Measurements from ENCODE around the gene TRMT10B.

GRCh38 chr9:37806271-37806670 is 52.7 kb downstream of the TRMT10B start:
- TF ChIP-seq HDGF (IDR thresholded peaks at IDR 0.05; ENCODE audit: borderline replicate concordance) = no peak
- TF ChIP-seq ELF4 (IDR thresholded peaks at IDR 0.05) = no peak
- no peak for TF ChIP-seq NFRKB (IDR thresholded peaks at IDR 0.05)
- no peak for TF ChIP-seq SP1 (IDR thresholded peaks at IDR 0.05)
- no peak for TF ChIP-seq BHLHE40 (IDR thresholded peaks at IDR 0.05; ENCODE audit: borderline replicate concordance)
- TF ChIP-seq TARDBP (IDR thresholded peaks at IDR 0.05) = no peak
- no peak for TF ChIP-seq FOXM1 (IDR thresholded peaks at IDR 0.05; ENCODE audit: borderline replicate concordance)
- no peak for TF ChIP-seq LEF1 (IDR thresholded peaks at IDR 0.05; ENCODE audit: borderline replicate concordance)
- no peak for TF ChIP-seq SUZ12 (IDR thresholded peaks at IDR 0.05)
- TF ChIP-seq PKNOX1 (IDR thresholded peaks at IDR 0.05) = no peak
- TF ChIP-seq FOXK2 (IDR thresholded peaks at IDR 0.05) = no peak
- TF ChIP-seq ZNF384 (IDR thresholded peaks at IDR 0.05) = no peak
- TF ChIP-seq FOXA1 (IDR thresholded peaks at IDR 0.05) = no peak
- TF ChIP-seq ARNT (IDR thresholded peaks at IDR 0.05) = no peak

Measured in HEK293T (cell line).